T47D (cell line): Measurements from ENCODE around the gene ADAMTSL4.

Experiments used
- DNase-seq, 2 experiments: peaks; one replicate each; pipeline versions ENCODE4 v3.0.0 to v3.0.0-alpha.2; 2011 to 2012; ENCODE audit warnings: low read depth in 1 of 2, low spot score in 1 of 2
- JUND ChIP-seq: IDR thresholded peaks from 2 replicates; pipeline ENCODE4 v1.6.1; 2012; ENCODE audit warnings: low read depth
- in situ Hi-C: cut with HindIII; loops from 2 replicates; pipeline ENCODE4 v1.10.0; 2016; ENCODE audit warnings: low sequenced_read_pairs, low pct_unique_long_range_greater_than_20kb

The ADAMTSL4 gene

GRCh38 chr1:150552128-150552910, 3.1 kb downstream of the ADAMTSL4 start:
- TF ChIP-seq JUND = no peak
- no peak for DNase-seq
- in situ Hi-C loops = no loop called here

- no peak for DNase-seq
- in situ Hi-C loops = no loop called here
- no peak for TF ChIP-seq JUND
Measured at GRCh38 chr1:150552911-150553289, 3.7 kb downstream of the ADAMTSL4 start.

GRCh38 chr1:150553392-150554085, 4.3 kb downstream of the ADAMTSL4 start:
- in situ Hi-C loops = no loop called here
- TF ChIP-seq JUND = no peak
- no peak for DNase-seq

- TF ChIP-seq JUND = no peak
- in situ Hi-C loops = no loop called here
- no peak for DNase-seq
Measured at GRCh38 chr1:150554086-150554452, 4.9 kb downstream of the ADAMTSL4 start.

- no peak for TF ChIP-seq JUND
- in situ Hi-C loops = no loop called here
- DNase-seq = no peak
Measured at GRCh38 chr1:150555198-150555970, 6.2 kb downstream of the ADAMTSL4 start.

- DNase-seq = no peak
- TF ChIP-seq JUND = no peak
- in situ Hi-C loops = no loop called here
Measured at GRCh38 chr1:150555971-150556865, 7.0 kb downstream of the ADAMTSL4 start.

GRCh38 chr1:150557065-150557600, 7.9 kb downstream of the ADAMTSL4 start:
- DNase-seq = no peak
- in situ Hi-C loops = no loop called here
- no peak for TF ChIP-seq JUND

- no peak for TF ChIP-seq JUND
- no peak for DNase-seq
- in situ Hi-C loops = no loop called here
Measured at GRCh38 chr1:150557813-150558212, 8.6 kb downstream of the ADAMTSL4 start.

- no peak for DNase-seq
- in situ Hi-C loops = no loop called here
- TF ChIP-seq JUND = no peak
Measured at GRCh38 chr1:150558303-150558704, 9.1 kb downstream of the ADAMTSL4 start.

GRCh38 chr1:150558761-150559655, 9.8 kb downstream of the ADAMTSL4 start:
- TF ChIP-seq JUND = no peak
- in situ Hi-C loops = no loop called here
- no peak for DNase-seq

- no peak for DNase-seq
- no peak for TF ChIP-seq JUND
- in situ Hi-C loops = no loop called here
Measured at GRCh38 chr1:150559656-150560010, 10.4 kb downstream of the ADAMTSL4 start.

- peak; percentile 87 to 90 for DNase-seq
- in situ Hi-C loops = no loop called here
- no peak for TF ChIP-seq JUND
Measured at GRCh38 chr1:150560011-150560438, 10.8 kb downstream of the ADAMTSL4 start.
